Bronchial epithelial cell (primary cell): Measurements from ENCODE around the gene G6PC3. TPM values are rescaled to one million over a fixed set of nuclear protein-coding genes. Genes with fewer than 3 reads are reported as not detected.

Experiments
- DNase-seq: peaks from one replicate; pipeline ENCODE4 v3.0.0-alpha.2; 2010; ENCODE audit warnings: low read depth
- FAIRE-seq: peaks from 2 replicates; lab custom pipeline; 2011; peaks lifted over from hg19 to GRCh38; lab: Jason Lieb, UNC
- H3K27me3 ChIP-seq: 2 replicates; pipeline ENCODE4 v1.5.1; 2011; ENCODE audit warnings: low read length; ENCODE audit not compliant: control insufficient read depth, insufficient read depth
- H3K36me3 ChIP-seq: 2 replicates; pipeline ENCODE4 v1.5.1; 2011; ENCODE audit warnings: low read length; ENCODE audit not compliant: control insufficient read depth, insufficient read depth
- H3K4me3 ChIP-seq: 2 replicates; pipeline ENCODE4 v1.5.1; 2011; ENCODE audit warnings: mild to moderate bottlenecking, low read depth, low read length, control low read depth
- CTCF ChIP-seq: IDR thresholded peaks from 2 replicates; pipeline ENCODE4 v1.5.1; 2011; ENCODE audit warnings: mild to moderate bottlenecking, moderate library complexity, low read length, control low read depth, inconsistent platforms; ENCODE audit not compliant: insufficient read depth, severe bottlenecking
- total RNA-seq: library from RNA; depleted of rRNA; stranded (reverse); fragments of >200 nt; gene quantifications from 2 replicates; pipeline ENCODE4 v1.2.1, GENCODE V29; 2014

G6PC3 gene
- total RNA-seq, 1 donor from 2014 or later, result 7.6 TPM

GRCh38 chr17:44113382-44113781 lies 42.8 kb downstream of the G6PC3 start:
- TF ChIP-seq CTCF, result no peak
- FAIRE-seq (no peak), DNase-seq (no peak)
- peaks cover 1% of the 10 kb centered on the region for H3K36me3 ChIP-seq
- no peaks in the 10 kb centered on the region for H3K27me3 ChIP-seq
- no peak overlapping the region for H3K4me3 ChIP-seq

DNA sequence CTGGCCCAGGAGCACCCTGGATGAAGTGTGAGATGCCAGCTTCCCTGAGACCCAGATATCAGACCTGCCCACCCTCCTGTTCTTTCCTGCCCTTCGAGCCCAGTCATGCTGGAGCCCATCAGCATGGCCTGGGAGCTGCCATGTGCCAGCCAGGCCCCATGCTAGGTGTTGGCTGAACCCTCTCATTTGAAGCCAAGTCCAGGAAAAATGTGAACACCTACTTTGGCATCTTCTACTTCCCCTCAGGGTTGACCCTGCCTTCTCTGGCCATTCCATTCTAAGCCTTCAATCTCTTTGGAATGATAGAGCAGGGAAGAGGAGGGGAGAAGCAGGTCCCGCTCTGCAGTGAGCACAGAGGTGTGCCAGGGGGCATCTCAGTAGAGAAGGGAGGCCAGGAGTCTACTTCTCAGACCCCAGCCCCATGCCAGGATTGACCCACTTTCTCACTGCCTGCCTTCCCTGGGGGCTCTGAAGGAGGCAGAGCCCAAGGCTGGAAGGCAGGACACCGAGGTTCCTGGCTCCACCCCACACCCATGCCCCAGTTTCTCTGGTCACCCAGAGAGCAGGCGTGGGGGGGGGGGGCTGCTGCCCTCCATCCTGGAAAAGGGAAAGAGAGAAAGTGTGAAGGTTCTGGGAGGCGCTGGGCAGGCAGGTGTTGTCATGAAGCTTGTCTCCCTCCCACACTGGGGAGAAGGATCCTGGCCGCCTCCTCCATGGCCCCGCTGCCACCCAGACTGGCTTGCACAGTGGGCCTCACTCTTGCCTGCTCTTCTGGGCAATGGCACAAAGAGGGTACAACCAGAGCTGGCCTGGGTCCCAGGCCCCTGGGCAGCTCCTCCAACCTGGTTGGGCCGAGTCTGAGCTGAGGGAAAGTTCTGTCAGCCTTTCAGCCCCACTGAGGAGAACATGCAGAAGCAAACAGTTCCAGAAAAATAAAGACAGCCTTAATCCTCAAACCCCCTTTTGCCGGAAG lies 43.6 kb downstream of the G6PC3 start:
- TF ChIP-seq CTCF, result no peak
- no peak for FAIRE-seq
- Histone ChIP-seq H3K36me3 (peaks cover 1% of the 10 kb centered on the region), H3K27me3 (no peaks in the 10 kb centered on the region), H3K4me3 (no peak overlapping the region)
- no peak for DNase-seq

- Histone ChIP-seq H3K36me3 (no peaks in the 10 kb centered on the region), H3K27me3 (no peaks in the 10 kb centered on the region), H3K4me3 (no peak overlapping the region)
- FAIRE-seq (no peak), DNase-seq (no peak)
- peak; percentile 72 for TF ChIP-seq CTCF
Observed at GRCh38 chr17:44115585-44116415, 45.3 kb downstream of the G6PC3 start.

DNA sequence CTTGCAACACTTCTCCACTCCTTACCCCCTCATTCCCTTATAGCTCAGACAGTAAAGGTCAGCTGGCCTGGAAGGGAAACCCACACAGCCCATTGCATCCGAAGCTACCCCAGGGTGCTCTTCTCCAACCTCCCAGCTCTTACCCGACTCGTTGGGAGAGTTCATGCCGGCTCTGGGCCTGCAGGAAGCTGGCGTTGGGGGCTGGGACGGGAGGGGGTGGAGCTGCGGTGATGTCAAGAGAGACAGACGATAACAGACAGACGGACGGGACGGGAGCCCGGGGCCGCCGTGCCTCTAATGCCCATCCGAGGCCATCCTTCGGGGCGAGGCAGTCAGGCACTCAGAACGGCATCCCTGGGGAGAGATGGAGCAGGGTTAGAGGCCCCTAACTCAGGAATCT lies 46.8 kb downstream of the G6PC3 start:
- Histone ChIP-seq H3K4me3 (no peak overlapping the region), H3K36me3 (no peaks in the 10 kb centered on the region), H3K27me3 (no peaks in the 10 kb centered on the region)
- FAIRE-seq (no peak), DNase-seq (no peak)
- TF ChIP-seq CTCF, result no peak

GRCh38 chr17:44118427-44119050 lies 48.0 kb downstream of the G6PC3 start:
- no peak for FAIRE-seq
- no peaks in the 10 kb centered on the region for H3K36me3 ChIP-seq
- no peak for TF ChIP-seq CTCF

More at GRCh38 chr17:44118427-44119050, 48.0 kb downstream of the G6PC3 start:
- Histone ChIP-seq H3K27me3 (peaks cover 3% of the 10 kb centered on the region), H3K4me3 (no peak overlapping the region)
- no peak for DNase-seq
